Measurements from ENCODE around the gene TUBA8.

Gene TUBA8

GRCh38 chr22:18100781-18101180 lies 9.8 kb upstream of the TUBA8 start:
- no peak for ATAC-seq
- no peak for TF ChIP-seq PATZ1 (CRISPR knock-in tag; IDR thresholded peaks at IDR 0.05; ENCODE audit: borderline replicate concordance)
- no peak for TF ChIP-seq GLIS3 (CRISPR knock-in tag; IDR thresholded peaks at IDR 0.05)
- no peak for TF ChIP-seq TSHZ2 (CRISPR knock-in tag; IDR thresholded peaks at IDR 0.05)
- no peak for TF ChIP-seq ARNTL (CRISPR knock-in tag; IDR thresholded peaks at IDR 0.05; ENCODE audit: borderline replicate concordance, low read depth)

- TF ChIP-seq OSR1 (CRISPR knock-in tag; IDR thresholded peaks at IDR 0.05) = no peak
- TF ChIP-seq ZNF565 (CRISPR knock-in tag; conservative IDR thresholded peaks at IDR 0.05; ENCODE audit: low read depth) = no peak
- no peak for TF ChIP-seq GLIS3 (CRISPR knock-in tag; IDR thresholded peaks at IDR 0.05)
- no peak for TF ChIP-seq ISL1 (CRISPR knock-in tag; IDR thresholded peaks at IDR 0.05)
- no peak for TF ChIP-seq PATZ1 (CRISPR knock-in tag; IDR thresholded peaks at IDR 0.05; ENCODE audit: borderline replicate concordance)
- no peak for TF ChIP-seq CSDC2 (CRISPR knock-in tag; IDR thresholded peaks at IDR 0.05)
- TF ChIP-seq CREB5 (CRISPR knock-in tag; IDR thresholded peaks at IDR 0.05; ENCODE audit: low read depth) = no peak
- no peak for TF ChIP-seq TSHZ2 (CRISPR knock-in tag; IDR thresholded peaks at IDR 0.05)
- no peak for TF ChIP-seq TOX (CRISPR knock-in tag; IDR thresholded peaks at IDR 0.05; ENCODE audit: borderline replicate concordance)
- ATAC-seq = no peak
Observed at GRCh38 chr22:18101536-18101935, 9.1 kb upstream of the TUBA8 start.

GRCh38 chr22:18103527-18104269 lies 6.9 kb upstream of the TUBA8 start:
- ATAC-seq = no peak
- no peak for TF ChIP-seq ISL1 (CRISPR knock-in tag; IDR thresholded peaks at IDR 0.05)
- no peak for TF ChIP-seq GLIS3 (CRISPR knock-in tag; IDR thresholded peaks at IDR 0.05)
- no peak for TF ChIP-seq TCF4 (CRISPR knock-in tag; IDR thresholded peaks at IDR 0.05; ENCODE audit: borderline replicate concordance)
- no peak for TF ChIP-seq CSRNP3 (CRISPR knock-in tag; IDR thresholded peaks at IDR 0.05)
- TF ChIP-seq CSDC2 (CRISPR knock-in tag; IDR thresholded peaks at IDR 0.05) = no peak
- TF ChIP-seq SNAI2 (CRISPR knock-in tag; IDR thresholded peaks at IDR 0.05) = no peak
- TF ChIP-seq ZNF8 (CRISPR knock-in tag; IDR thresholded peaks at IDR 0.05) = no peak
- TF ChIP-seq POU6F1 (CRISPR knock-in tag; IDR thresholded peaks at IDR 0.05; ENCODE audit: borderline replicate concordance, low read depth) = no peak
- no peak for TF ChIP-seq RARB (CRISPR knock-in tag; IDR thresholded peaks at IDR 0.05)
- TF ChIP-seq ZFP30 (CRISPR knock-in tag; IDR thresholded peaks at IDR 0.05) = no peak
- no peak for TF ChIP-seq CREB5 (CRISPR knock-in tag; IDR thresholded peaks at IDR 0.05; ENCODE audit: low read depth)
- no peak for TF ChIP-seq TOX (CRISPR knock-in tag; IDR thresholded peaks at IDR 0.05; ENCODE audit: borderline replicate concordance)
